ENCODE data around the gene TOMM70.
"Not testable (repeated sequence)": the region's sequence is repeated elsewhere in the genome, so short reads cannot be mapped to it uniquely, and the experiment has no call there.

Gene TOMM70

DNA sequence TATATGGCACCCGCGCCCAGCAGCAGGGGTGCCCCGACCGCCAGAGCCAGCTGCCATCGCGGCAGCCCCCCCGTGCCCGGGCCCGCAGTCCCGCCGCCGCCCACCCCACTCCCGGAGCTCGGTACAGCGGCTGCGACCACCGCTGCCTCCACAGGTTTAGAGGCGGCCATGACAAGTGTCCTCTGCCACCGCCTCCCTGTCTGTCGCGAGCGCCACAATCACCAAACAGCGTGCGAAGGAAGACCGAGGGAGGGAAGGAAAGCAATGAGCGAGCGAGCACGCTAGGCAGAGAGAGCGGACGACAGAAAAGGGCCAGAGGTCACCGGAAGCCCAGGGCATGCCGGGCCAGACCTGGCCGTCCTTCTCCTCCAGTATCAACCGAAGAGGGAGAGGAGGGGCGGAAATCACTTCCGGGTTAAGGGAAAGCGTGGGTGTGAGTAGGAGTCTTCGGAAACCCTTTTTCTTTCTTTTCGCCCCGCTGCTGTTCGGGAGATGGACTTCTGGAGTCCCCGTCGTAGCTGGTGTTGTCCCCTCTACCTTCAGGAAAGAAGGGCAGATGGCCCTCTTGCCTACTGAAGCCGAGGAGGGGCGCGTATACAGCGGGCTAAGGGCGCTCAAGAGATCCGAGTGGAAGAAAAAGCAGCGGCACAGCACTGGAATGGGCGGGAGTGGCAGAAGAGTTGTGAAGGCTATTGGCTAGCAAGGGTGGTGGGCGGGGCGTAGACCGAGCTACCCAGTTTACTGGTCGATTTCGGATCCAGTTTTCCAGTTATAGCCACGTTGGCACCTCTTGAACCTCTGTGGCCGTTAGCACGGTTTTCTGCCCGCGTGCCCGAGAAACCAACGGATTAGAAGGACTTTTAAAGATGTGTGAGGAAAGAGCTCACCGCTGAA is at the start of gene TOMM70, which contains the start of gene LNP1:
TSS of gene TOMM70 (minus strand) at position 310 of the 894 bp plus-strand sequence. CDS start at position 170, 140 bp downstream.
TSS of gene LNP1 (plus strand) at position 760 of the 894 bp plus-strand sequence. CDS start 28,191 bp downstream, outside the sequence.
- H3K4me1 ChIP-seq (ENCODE audit: insufficient read depth, low read length) = peaks cover 5% of the 10 kb centered on the region; the same call in 1 of the 2 replicates
- no peaks in the 10 kb centered on the region for H3K9me3 ChIP-seq (ENCODE audit: insufficient read depth, low read depth, low read length)
- H3K4me3 ChIP-seq (ENCODE audit: low read length) = peak within 1 kb of the TSS; percentile 81

DNA sequence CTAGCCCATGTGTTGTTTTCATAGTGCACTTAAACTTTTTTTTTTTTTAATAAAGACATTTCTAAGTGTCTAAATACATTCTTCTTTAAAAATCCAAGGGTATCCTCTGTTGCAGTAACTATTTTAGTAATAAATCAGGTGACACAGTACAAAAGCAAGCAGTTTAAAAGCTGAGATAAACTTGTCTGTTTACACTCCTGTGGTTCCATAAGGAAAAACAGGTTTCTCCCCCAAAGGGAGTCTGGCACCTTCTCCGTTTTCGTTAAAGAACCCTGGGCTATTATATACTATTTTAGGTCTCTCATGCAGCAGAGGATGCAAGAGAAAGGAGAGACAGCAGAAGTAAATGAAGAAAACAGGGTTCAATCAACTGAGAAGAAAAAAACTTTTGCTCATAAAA is 48.3 kb upstream of the TOMM70 start:
- no peak overlapping the region for H3K9ac ChIP-seq (ENCODE audit: low read depth, low read length)
- peaks cover 22% of the 10 kb centered on the region for H3K9me3 ChIP-seq (ENCODE audit: insufficient read depth, low read depth, low read length)
- H3K4me1 ChIP-seq (ENCODE audit: insufficient read depth, low read length) = peaks cover 7% of the 10 kb centered on the region; the same call in 1 of the 2 replicates

More for the DNA sequence above, at the start of gene TOMM70, which contains the start of gene LNP1:
- Histone ChIP-seq H3K27me3 (ENCODE audit: insufficient read depth, low read length) (no peaks in the 10 kb centered on the region), H3K27ac (ENCODE audit: low read length) (peak within 1 kb of the TSS; percentile 93), H3K9ac (ENCODE audit: low read depth, low read length) (peak within 1 kb of the TSS; percentile 87), H3K36me3 (ENCODE audit: insufficient read depth, low read depth, low read length) (no peaks in the 10 kb centered on the region)

DNA sequence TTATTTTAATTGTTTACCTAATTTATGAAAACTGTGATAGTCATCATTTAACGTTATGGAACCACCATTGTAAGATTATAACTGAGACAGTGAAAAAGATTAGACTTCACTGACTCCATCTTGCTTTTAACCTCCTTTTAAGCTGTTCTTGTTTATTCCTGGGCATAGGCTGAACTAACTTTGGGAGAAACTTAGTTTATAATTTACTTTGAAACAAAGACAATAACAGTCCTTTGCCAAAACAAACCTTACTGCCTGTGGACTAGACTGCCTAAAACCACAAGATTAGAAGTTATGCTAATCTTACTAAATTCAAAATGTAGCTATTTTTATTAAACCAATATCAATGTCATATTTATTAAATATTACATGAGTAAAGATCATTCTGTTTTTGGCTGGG is 47.2 kb upstream of the TOMM70 start:
- no peak overlapping the region for H3K4me3 ChIP-seq (ENCODE audit: low read length)
- no peak overlapping the region for H3K9ac ChIP-seq (ENCODE audit: low read depth, low read length)
- no peak overlapping the region for H3K27ac ChIP-seq (ENCODE audit: low read length)
- peaks cover 7% of the 10 kb centered on the region; the same call in 1 of the 2 replicates for H3K4me1 ChIP-seq (ENCODE audit: insufficient read depth, low read length)
- H3K27me3 ChIP-seq (ENCODE audit: insufficient read depth, low read length) = no peaks in the 10 kb centered on the region
- peaks cover 34% of the 10 kb centered on the region for H3K9me3 ChIP-seq (ENCODE audit: insufficient read depth, low read depth, low read length)
- H3K36me3 ChIP-seq (ENCODE audit: insufficient read depth, low read depth, low read length) = peaks cover 13% of the 10 kb centered on the region; the same call in 1 of the 2 replicates

More for the DNA sequence above, 48.3 kb upstream of the TOMM70 start:
- Histone ChIP-seq H3K27ac (ENCODE audit: low read length) (no peak overlapping the region), H3K27me3 (ENCODE audit: insufficient read depth, low read length) (no peaks in the 10 kb centered on the region), H3K36me3 (ENCODE audit: insufficient read depth, low read depth, low read length) (0 out of 2 replicates have a peak, but pooled peaks cover 1% of the 10 kb centered on the region), H3K4me3 (ENCODE audit: low read length) (no peak overlapping the region)

DNA sequence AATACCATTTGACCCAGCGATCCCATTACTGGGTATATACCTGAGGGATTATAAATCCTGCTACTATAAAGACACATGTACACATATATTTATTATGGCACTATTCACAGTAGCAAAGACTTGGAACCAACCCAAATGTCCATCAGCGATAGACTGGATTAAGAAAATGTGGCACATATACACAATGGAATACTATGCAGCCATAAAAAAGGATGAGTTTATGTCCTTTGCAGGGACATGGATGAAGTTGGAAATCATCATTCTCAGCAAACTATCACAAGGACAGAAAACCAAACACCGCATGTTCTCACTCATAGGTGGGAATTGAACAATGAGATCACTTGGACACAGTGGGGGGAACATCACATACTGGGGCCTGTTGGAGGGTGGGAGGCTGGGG is 46.2 kb upstream of the TOMM70 start:
- not testable (repeated sequence) for H3K4me1 ChIP-seq (ENCODE audit: insufficient read depth, low read length); H3K9ac ChIP-seq (ENCODE audit: low read depth, low read length); H3K27me3 ChIP-seq (ENCODE audit: insufficient read depth, low read length); H3K4me3 ChIP-seq (ENCODE audit: low read length); H3K27ac ChIP-seq (ENCODE audit: low read length)
- peaks cover 16% of the 10 kb centered on the region; the same call in 1 of the 2 replicates for H3K36me3 ChIP-seq (ENCODE audit: insufficient read depth, low read depth, low read length)
- peaks cover 37% of the 10 kb centered on the region for H3K9me3 ChIP-seq (ENCODE audit: insufficient read depth, low read depth, low read length)

DNA sequence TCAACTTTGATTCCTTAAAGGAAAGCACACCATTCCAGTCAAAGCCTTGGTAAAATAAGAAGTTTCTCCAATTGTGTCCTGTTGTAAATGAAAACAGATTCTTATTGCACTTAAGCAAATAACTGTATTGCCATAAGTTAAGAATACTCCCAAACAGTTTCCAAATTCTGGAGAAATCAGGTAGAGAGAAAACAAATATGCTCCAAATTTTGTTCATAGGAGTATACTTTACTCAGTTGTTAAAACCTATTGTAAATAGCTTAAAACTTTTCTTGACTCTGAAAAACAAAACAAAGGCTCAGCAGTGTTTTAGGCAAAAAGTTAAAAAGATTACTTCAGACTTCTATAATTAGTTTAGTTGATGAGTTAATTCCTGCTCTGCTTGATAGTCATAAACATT is 42.8 kb upstream of the TOMM70 start:
- no peaks in the 10 kb centered on the region for H3K27me3 ChIP-seq (ENCODE audit: insufficient read depth, low read length)
- no peaks in the 10 kb centered on the region for H3K4me1 ChIP-seq (ENCODE audit: insufficient read depth, low read length)
- H3K9me3 ChIP-seq (ENCODE audit: insufficient read depth, low read depth, low read length) = peaks cover 37% of the 10 kb centered on the region
- no peak overlapping the region for H3K9ac ChIP-seq (ENCODE audit: low read depth, low read length)
- no peak overlapping the region for H3K27ac ChIP-seq (ENCODE audit: low read length)
- peaks cover 16% of the 10 kb centered on the region; the same call in 1 of the 2 replicates for H3K36me3 ChIP-seq (ENCODE audit: insufficient read depth, low read depth, low read length)
- H3K4me3 ChIP-seq (ENCODE audit: low read length) = no peak overlapping the region

DNA sequence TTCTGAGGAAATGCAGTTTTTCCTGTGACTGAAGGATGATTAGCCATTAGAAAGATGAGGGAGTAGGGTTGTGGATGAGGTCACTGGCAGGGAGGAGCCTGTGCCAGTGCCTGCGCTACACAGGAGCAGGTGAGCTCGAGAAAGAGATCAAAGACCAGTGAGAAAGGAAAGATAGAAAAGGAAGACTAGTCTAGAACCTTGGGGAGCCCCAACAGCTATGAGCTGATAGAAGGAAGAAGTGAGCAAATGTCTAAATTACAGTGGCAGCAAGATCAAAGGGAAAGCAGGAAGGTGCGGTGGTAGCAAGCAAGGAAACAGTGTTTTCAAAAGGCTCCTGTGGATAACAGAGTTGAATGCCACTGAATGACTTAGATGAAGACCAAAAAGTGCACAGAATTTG is 40.0 kb upstream of the TOMM70 start:
- Histone ChIP-seq H3K4me3 (ENCODE audit: low read length) (no peak overlapping the region), H3K9me3 (ENCODE audit: insufficient read depth, low read depth, low read length) (peaks cover 29% of the 10 kb centered on the region), H3K4me1 (ENCODE audit: insufficient read depth, low read length) (no peaks in the 10 kb centered on the region), H3K27ac (ENCODE audit: low read length) (no peak overlapping the region), H3K27me3 (ENCODE audit: insufficient read depth, low read length) (no peaks in the 10 kb centered on the region), H3K9ac (ENCODE audit: low read depth, low read length) (no peak overlapping the region), H3K36me3 (ENCODE audit: insufficient read depth, low read depth, low read length) (peaks cover 16% of the 10 kb centered on the region; the same call in 1 of the 2 replicates)

DNA sequence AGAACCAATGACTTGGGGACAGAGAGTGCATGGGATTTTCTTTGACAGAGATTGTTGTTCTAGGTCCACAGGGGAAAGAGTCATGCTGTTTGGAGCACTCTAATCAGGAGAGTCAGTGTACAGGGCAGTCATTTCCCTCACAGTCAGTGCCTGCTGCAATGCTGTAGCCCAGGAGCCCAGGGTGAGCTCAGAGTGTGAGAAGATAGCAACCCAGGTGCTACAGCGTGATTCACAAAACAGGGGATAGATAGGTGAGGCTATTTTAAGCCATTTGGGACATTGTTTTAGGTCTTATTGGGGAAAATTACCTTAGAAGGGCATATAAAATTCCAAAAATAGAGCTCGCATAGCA is 37.7 kb upstream of the TOMM70 start:
- Histone ChIP-seq H3K27ac (ENCODE audit: low read length) (no peak overlapping the region), H3K4me3 (ENCODE audit: low read length) (no peak overlapping the region), H3K9me3 (ENCODE audit: insufficient read depth, low read depth, low read length) (peaks cover 9% of the 10 kb centered on the region), H3K36me3 (ENCODE audit: insufficient read depth, low read depth, low read length) (peaks cover 9% of the 10 kb centered on the region; the same call in 1 of the 2 replicates), H3K9ac (ENCODE audit: low read depth, low read length) (no peak overlapping the region), H3K27me3 (ENCODE audit: insufficient read depth, low read length) (no peaks in the 10 kb centered on the region), H3K4me1 (ENCODE audit: insufficient read depth, low read length) (no peaks in the 10 kb centered on the region)

DNA sequence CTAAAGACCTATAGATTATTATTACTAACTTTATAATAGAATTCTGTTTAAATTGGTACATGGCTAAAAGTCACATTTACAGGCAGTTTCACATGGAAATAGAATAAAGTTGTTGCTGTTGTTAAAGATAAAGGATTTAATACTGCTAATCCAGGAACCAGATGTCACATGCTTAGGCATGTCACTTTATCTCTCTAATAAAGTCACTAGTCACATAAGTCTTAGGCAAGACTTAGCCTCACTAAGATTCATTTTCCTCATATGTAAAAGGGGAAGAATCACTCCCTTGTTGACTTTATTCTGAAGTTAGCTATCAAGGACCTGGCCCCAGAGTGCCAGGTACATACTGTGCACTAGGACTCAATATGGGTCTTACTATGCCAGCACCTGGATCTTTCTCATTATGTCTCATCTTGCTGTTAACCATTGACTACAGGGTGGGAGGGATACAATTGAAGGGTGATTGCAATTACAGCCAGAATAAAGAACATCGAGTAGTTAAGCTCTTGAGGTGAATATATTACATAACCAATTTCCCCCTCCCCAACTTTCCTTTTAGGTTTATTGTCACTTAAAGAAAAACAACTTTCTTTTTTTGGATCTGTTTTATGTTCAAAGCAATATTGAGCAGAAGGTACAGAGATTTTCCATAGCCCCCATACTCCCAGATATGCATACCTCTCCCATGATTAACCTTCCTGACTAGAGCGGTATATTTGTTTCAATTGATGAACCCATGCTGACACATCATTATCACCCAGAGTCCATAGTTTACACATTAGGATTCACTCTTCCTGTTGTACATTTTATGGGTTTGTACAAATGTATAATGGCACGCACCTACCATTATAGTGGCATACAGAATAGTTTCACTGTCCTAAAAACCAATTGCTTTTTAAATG is 37.1 kb upstream of the TOMM70 start:
- Histone ChIP-seq H3K9me3 (ENCODE audit: insufficient read depth, low read depth, low read length) (peaks cover 3% of the 10 kb centered on the region; the same call in 1 of the 2 replicates), H3K27ac (ENCODE audit: low read length) (no peak overlapping the region), H3K36me3 (ENCODE audit: insufficient read depth, low read depth, low read length) (peaks cover 3% of the 10 kb centered on the region; the same call in 1 of the 2 replicates), H3K27me3 (ENCODE audit: insufficient read depth, low read length) (no peaks in the 10 kb centered on the region), H3K4me3 (ENCODE audit: low read length) (no peak overlapping the region), H3K9ac (ENCODE audit: low read depth, low read length) (no peak overlapping the region), H3K4me1 (ENCODE audit: insufficient read depth, low read length) (no peaks in the 10 kb centered on the region)

DNA sequence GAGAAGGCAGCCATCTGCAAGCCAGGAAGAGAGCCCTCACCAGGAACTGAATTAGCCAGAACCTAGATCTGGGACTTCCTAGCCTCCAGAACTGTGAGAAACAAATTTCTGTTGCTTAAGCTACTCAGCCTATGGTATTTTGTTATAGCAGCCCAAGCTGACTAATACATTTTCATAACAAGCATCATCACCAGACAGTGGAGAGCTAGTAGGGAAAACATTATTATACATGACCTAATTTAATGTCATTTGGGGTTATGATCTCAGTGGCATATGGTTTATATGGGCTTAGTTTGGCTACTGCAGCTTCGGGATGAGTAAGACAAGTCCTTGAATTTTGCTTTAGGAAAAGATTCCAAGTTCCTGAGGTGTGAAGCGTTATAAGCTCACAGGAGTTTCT is 36.1 kb upstream of the TOMM70 start:
- Histone ChIP-seq H3K4me1 (ENCODE audit: insufficient read depth, low read length) (no peaks in the 10 kb centered on the region), H3K9me3 (ENCODE audit: insufficient read depth, low read depth, low read length) (no peaks in the 10 kb centered on the region), H3K4me3 (ENCODE audit: low read length) (no peak overlapping the region), H3K9ac (ENCODE audit: low read depth, low read length) (no peak overlapping the region), H3K36me3 (ENCODE audit: insufficient read depth, low read depth, low read length) (no peaks in the 10 kb centered on the region), H3K27ac (ENCODE audit: low read length) (no peak overlapping the region), H3K27me3 (ENCODE audit: insufficient read depth, low read length) (no peaks in the 10 kb centered on the region)

DNA sequence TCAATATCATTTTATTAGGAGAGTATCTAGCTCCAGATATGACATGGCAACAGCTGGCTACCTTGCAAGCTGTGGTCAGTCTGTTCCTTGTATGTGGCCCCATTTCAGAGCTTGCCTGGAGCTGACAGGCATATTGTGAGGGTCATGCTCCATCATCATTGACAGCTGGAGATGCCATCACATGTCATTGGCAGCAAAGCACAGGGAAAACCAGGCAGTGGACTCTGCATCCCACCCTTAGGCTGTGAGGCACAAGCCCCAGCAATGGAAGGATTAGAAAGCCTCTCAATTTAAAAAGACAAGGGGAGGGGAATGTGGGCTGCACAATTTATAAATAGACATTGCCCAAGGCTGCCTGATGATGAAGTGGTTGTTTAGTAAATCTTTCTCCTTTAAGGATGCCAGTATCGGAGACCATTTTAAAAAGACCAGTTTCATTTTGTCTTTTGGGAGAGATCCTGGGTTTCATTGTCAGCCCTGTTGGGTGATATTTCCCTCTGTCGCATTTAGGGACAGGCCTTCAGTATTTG is 28.4 kb upstream of the TOMM70 start:
- Histone ChIP-seq H3K4me3 (ENCODE audit: low read length) (no peak overlapping the region), H3K4me1 (ENCODE audit: insufficient read depth, low read length) (no peaks in the 10 kb centered on the region), H3K9me3 (ENCODE audit: insufficient read depth, low read depth, low read length) (no peaks in the 10 kb centered on the region), H3K36me3 (ENCODE audit: insufficient read depth, low read depth, low read length) (no peaks in the 10 kb centered on the region), H3K27me3 (ENCODE audit: insufficient read depth, low read length) (no peaks in the 10 kb centered on the region), H3K27ac (ENCODE audit: low read length) (no peak overlapping the region), H3K9ac (ENCODE audit: low read depth, low read length) (no peak overlapping the region)

DNA sequence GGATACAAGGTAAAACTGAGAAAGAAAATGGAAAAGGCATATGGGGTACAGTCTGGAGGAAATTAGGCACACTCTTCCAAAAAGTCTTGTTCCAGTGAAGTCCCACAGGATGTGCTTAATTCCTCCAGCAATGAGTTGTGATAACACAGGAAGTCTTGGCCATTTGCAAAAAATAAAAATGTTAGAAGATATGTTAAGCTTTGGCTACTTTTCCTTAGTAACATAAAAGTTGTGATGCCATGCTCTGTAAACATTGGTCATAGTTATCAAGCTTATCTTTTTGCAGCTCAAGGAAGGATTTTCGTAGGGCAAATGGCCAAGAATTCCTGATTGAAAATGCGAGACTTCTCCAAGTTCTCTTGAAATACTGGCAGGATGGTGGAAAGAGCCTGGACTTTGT is 26.8 kb upstream of the TOMM70 start:
- no peaks in the 10 kb centered on the region for H3K9me3 ChIP-seq (ENCODE audit: insufficient read depth, low read depth, low read length)
- no peaks in the 10 kb centered on the region for H3K36me3 ChIP-seq (ENCODE audit: insufficient read depth, low read depth, low read length)
- H3K4me1 ChIP-seq (ENCODE audit: insufficient read depth, low read length) = no peaks in the 10 kb centered on the region
- no peak overlapping the region for H3K9ac ChIP-seq (ENCODE audit: low read depth, low read length)
- H3K4me3 ChIP-seq (ENCODE audit: low read length) = no peak overlapping the region
- no peaks in the 10 kb centered on the region for H3K27me3 ChIP-seq (ENCODE audit: insufficient read depth, low read length)
- no peak overlapping the region for H3K27ac ChIP-seq (ENCODE audit: low read length)
